ENCODE data around the gene LIFR. TPM values are rescaled to one million over a fixed set of nuclear protein-coding genes. Genes with fewer than 3 reads are reported as not detected.

Gene LIFR
- total and polyA plus RNA-seq, 2 experiments from 2014 or later: 50.2 to 83.8 TPM

DNA sequence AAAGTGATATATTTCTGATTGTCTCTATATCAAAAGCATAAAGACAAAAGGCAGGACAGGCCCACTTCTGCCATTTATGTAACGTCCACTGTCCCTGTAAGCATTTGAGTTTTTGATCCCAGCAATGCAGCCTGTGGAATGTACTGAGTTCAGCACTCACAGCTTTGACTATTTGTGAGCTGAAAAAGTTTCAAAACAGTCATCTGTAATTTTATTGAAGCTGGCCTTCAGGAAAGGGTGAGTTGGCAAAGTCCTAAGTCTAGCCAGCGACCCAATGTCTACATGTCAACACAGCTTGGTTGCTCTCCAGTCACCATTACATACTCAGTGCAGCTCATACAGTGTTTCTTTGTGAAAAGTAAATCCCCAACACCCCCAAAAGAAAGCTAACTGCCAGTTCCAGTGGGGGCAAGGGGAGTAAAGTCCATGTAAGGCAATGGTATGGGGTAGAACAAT, 9.7 kb downstream of the LIFR start:
- H3K4me2 ChIP-seq: no peak overlapping the region
- peaks cover 94% of the 10 kb centered on the region for H3K79me2 ChIP-seq
- H3K27me3 ChIP-seq: no peaks in the 10 kb centered on the region

DNA sequence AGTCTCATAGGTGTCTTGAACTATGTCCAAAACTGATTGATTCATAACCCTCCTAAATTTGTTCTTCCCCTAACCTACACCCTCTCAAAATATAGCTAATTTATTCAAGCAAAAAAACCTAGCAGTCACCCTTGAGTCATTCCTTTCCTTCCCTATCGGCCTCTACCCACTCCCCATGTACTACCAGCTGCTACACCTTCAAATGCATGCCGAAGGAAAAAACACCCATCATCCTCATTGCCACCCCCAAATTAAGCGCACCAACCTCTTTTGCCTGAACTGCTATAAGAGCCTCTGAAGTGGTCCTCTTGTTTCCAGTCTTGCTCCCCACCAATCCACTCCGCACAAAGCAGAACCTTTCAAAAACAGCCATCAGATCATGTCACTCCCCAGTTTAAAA, 12.6 kb downstream of the LIFR start:
- peaks cover 95% of the 10 kb centered on the region for H3K79me2 ChIP-seq
- H3K9me2 ChIP-seq (replicated peaks; ENCODE audit: insufficient read depth): no peaks in the 10 kb centered on the region
- H3K4me2 ChIP-seq: no peak overlapping the region
- H3K36me3 ChIP-seq (replicated peaks; ENCODE audit: insufficient read depth, low read depth): no peaks in the 10 kb centered on the region
- H3K4me3 ChIP-seq: no peak overlapping the region
- DNase-seq (ENCODE audit: low spot score): no peak
- H3K4me1 ChIP-seq (ENCODE audit: insufficient read depth): peaks cover 12% of the 10 kb centered on the region
- H3K27me3 ChIP-seq: no peaks in the 10 kb centered on the region
- H2AFZ ChIP-seq: no peak overlapping the region
- H4K20me1 ChIP-seq (ENCODE audit: insufficient read depth, poor library complexity, severe bottlenecking): peaks cover 7% of the 10 kb centered on the region
- no peaks in the 10 kb centered on the region for H3K9me3 ChIP-seq (ENCODE audit: low read depth)
- H3K27ac ChIP-seq: no peak overlapping the region
- no peak for TF ChIP-seq EZH2phosphoT487 (IDR thresholded peaks at IDR 0.05; ENCODE audit: low read depth, severe bottlenecking, unreplicated experiment)
- TF ChIP-seq, protein P1, sequence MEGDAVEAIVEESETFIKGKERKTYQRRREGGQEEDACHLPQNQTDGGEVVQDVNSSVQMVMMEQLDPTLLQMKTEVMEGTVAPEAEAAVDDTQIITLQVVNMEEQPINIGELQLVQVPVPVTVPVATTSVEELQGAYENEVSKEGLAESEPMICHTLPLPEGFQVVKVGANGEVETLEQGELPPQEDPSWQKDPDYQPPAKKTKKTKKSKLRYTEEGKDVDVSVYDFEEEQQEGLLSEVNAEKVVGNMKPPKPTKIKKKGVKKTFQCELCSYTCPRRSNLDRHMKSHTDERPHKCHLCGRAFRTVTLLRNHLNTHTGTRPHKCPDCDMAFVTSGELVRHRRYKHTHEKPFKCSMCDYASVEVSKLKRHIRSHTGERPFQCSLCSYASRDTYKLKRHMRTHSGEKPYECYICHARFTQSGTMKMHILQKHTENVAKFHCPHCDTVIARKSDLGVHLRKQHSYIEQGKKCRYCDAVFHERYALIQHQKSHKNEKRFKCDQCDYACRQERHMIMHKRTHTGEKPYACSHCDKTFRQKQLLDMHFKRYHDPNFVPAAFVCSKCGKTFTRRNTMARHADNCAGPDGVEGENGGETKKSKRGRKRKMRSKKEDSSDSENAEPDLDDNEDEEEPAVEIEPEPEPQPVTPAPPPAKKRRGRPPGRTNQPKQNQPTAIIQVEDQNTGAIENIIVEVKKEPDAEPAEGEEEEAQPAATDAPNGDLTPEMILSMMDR (IDR thresholded peaks at IDR 0.05; ENCODE audit: poor library complexity): no peak
- TF ChIP-seq EZH2 (IDR thresholded peaks at IDR 0.05; ENCODE audit: borderline replicate concordance): no peak
- WGBS (ENCODE audit: low lambda C conversion rate, missing lambda C conversion rate): 97% methylated on average over 4 of the region's 4 CpGs

More for the DNA sequence above, 9.7 kb downstream of the LIFR start:
- H3K36me3 ChIP-seq (replicated peaks; ENCODE audit: insufficient read depth, low read depth): no peaks in the 10 kb centered on the region
- H3K9me2 ChIP-seq (replicated peaks; ENCODE audit: insufficient read depth): no peaks in the 10 kb centered on the region
- DNase-seq (ENCODE audit: low spot score): peak; percentile 42
- H3K4me3 ChIP-seq: no peak overlapping the region
- H3K27ac ChIP-seq: peak overlapping the region; percentile 41
- no peaks in the 10 kb centered on the region for H3K9me3 ChIP-seq (ENCODE audit: low read depth)
- no peaks in the 10 kb centered on the region for H4K20me1 ChIP-seq (ENCODE audit: insufficient read depth, poor library complexity, severe bottlenecking)
- H2AFZ ChIP-seq: no peak overlapping the region
- WGBS (ENCODE audit: low lambda C conversion rate, missing lambda C conversion rate): 58% methylated on average over 2 of the region's 2 CpGs
- H3K4me1 ChIP-seq (ENCODE audit: insufficient read depth): peaks cover 20% of the 10 kb centered on the region
- TF ChIP-seq, protein P1 (IDR thresholded peaks at IDR 0.05; ENCODE audit: poor library complexity): no peak
- TF ChIP-seq EZH2 (IDR thresholded peaks at IDR 0.05; ENCODE audit: borderline replicate concordance) (no peak), EZH2phosphoT487 (IDR thresholded peaks at IDR 0.05; ENCODE audit: low read depth, severe bottlenecking, unreplicated experiment) (no peak)

DNA sequence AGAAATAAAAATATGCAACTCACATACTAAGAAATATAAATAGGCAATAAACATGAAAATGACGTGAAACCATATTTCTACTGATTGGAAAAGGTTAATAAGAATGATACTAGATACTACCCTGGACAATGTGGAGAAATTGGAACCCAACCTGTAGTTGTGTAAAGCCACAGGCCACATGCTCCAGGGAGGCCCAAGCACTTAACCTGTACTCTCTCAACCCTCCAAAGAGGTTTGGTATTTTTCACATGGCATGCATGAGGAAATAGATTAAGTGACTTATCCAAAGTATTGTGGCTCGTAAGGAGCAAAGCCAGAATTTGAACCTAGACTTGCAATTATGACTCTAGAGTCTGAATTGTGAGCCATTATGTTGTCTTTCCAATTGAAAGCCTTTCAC, 13.4 kb downstream of the LIFR start:
- no peak overlapping the region for H3K27ac ChIP-seq
- H3K27me3 ChIP-seq: no peaks in the 10 kb centered on the region
- H3K4me1 ChIP-seq (ENCODE audit: insufficient read depth): peaks cover 7% of the 10 kb centered on the region
- H3K4me3 ChIP-seq: no peak overlapping the region
- TF ChIP-seq, protein P1 (IDR thresholded peaks at IDR 0.05; ENCODE audit: poor library complexity): no peak
- no peak for TF ChIP-seq EZH2 (IDR thresholded peaks at IDR 0.05; ENCODE audit: borderline replicate concordance)
- no peak for TF ChIP-seq EZH2phosphoT487 (IDR thresholded peaks at IDR 0.05; ENCODE audit: low read depth, severe bottlenecking, unreplicated experiment)
- DNase-seq (ENCODE audit: low spot score): no peak
- whole genome bisulfite sequencing (ENCODE audit: low lambda C conversion rate, missing lambda C conversion rate): 100% methylated on average over 2 of the region's 2 CpGs
- no peaks in the 10 kb centered on the region for H3K9me3 ChIP-seq (ENCODE audit: low read depth)
- H3K4me2 ChIP-seq: no peak overlapping the region
- no peaks in the 10 kb centered on the region for H3K9me2 ChIP-seq (replicated peaks; ENCODE audit: insufficient read depth)
- H3K36me3 ChIP-seq (replicated peaks; ENCODE audit: insufficient read depth, low read depth): no peaks in the 10 kb centered on the region
- H4K20me1 ChIP-seq (ENCODE audit: insufficient read depth, poor library complexity, severe bottlenecking): peaks cover 8% of the 10 kb centered on the region
- H2AFZ ChIP-seq: no peak overlapping the region
- H3K79me2 ChIP-seq: peaks cover 95% of the 10 kb centered on the region

Measured in hepatocyte (in vitro differentiated cells).